Stomach (tissue), 4 donors: ENCODE results near the gene CMYA5.

Experiments
- CTCF ChIP-seq, 7 experiments: fragments of 450-650 bp in 4 of 7; fragments of 200-600 bp in 3 of 7; sonication (generic) in 3 of 7; IDR thresholded peaks; one replicate each; pipeline ENCODE4 v1.5.1; 2016 to 2019; ENCODE audit warnings: antibody characterized with exemption in 7 of 7, control low read depth in 2 of 7, mild to moderate bottlenecking in 1 of 7
- EP300 ChIP-seq: sonication (generic); formaldehyde crosslinking; IDR thresholded peaks from one replicate; pipeline ENCODE4 v1.6.1; 2017; ENCODE audit warnings: antibody characterized with exemption
- POLR2A ChIP-seq, 4 donors: fragments of 450-650 bp; IDR thresholded peaks; one replicate each; pipeline ENCODE4 v1.6.1; 2016; ENCODE audit warnings: antibody characterized with exemption in 4 of 4, control low read depth in 2 of 4, mild to moderate bottlenecking in 1 of 4, moderate library complexity in 1 of 4
- POLR2AphosphoS5 ChIP-seq, 3 donors: sonication (generic); formaldehyde crosslinking; IDR thresholded peaks; one replicate each; pipeline ENCODE4 v1.6.1; 2016; ENCODE audit warnings: antibody characterized with exemption in 3 of 3

- TF ChIP-seq CTCF (IDR thresholded peaks at IDR 0.05) (no peak), POLR2AphosphoS5 (IDR thresholded peaks at IDR 0.05) (no peak), POLR2A (IDR thresholded peaks at IDR 0.05) (no peak), EP300 (no peak)
Observed at GRCh38 chr5:79794347-79794746, 104.7 kb downstream of the CMYA5 start.
